ENCODE data around the gene FBXW2. TPM values are rescaled to one million over a fixed set of nuclear protein-coding genes. Genes with fewer than 3 reads are reported as not detected.

Gene FBXW2
- total RNA-seq, 2 experiments from 2014 or later, result 70.9 to 83.3 TPM

GRCh38 chr9:120735415-120736126 lies 57.6 kb downstream of the FBXW2 start:
- DNase-seq, result no peak
- CTCF ChIA-PET, result interaction anchor here (1.0 kb wide), 1 partner anchor 21 kb away, joined by 3 read pairs; no protein-coding TSS in a partner anchor
- Mint-ChIP-seq H3K9me3 (no peaks in the 10 kb centered on the region), H3K4me3 (no peak overlapping the region), H3K27me3 (no peaks in the 10 kb centered on the region), H3K4me1 (peaks cover 3% of the 10 kb centered on the region), H3K27ac (no peak overlapping the region), H3K36me3 (ENCODE audit: low read depth) (no peaks in the 10 kb centered on the region)
- POLR2A ChIA-PET, result no interaction called here

- CTCF ChIA-PET, result interaction anchor here (1.0 kb wide), 1 partner anchor 20 kb away, joined by 3 read pairs; no protein-coding TSS in a partner anchor
- no peak for DNase-seq
- POLR2A ChIA-PET, result no interaction called here
- no peak overlapping the region for H3K4me3 Mint-ChIP-seq
- no peak overlapping the region for H3K27ac Mint-ChIP-seq
- peaks cover 3% of the 10 kb centered on the region for H3K4me1 Mint-ChIP-seq
- H3K27me3 Mint-ChIP-seq, result no peaks in the 10 kb centered on the region
- no peaks in the 10 kb centered on the region for H3K36me3 Mint-ChIP-seq (ENCODE audit: low read depth)
- no peaks in the 10 kb centered on the region for H3K9me3 Mint-ChIP-seq
Observed at GRCh38 chr9:120734607-120735410, 58.4 kb downstream of the FBXW2 start.

GRCh38 chr9:120733190-120733589 lies 60.0 kb downstream of the FBXW2 start:
- Mint-ChIP-seq H3K27me3 (no peaks in the 10 kb centered on the region), H3K4me1 (peaks cover 6% of the 10 kb centered on the region), H3K36me3 (ENCODE audit: low read depth) (no peaks in the 10 kb centered on the region), H3K9me3 (no peaks in the 10 kb centered on the region), H3K27ac (no peak overlapping the region), H3K4me3 (no peak overlapping the region)
- POLR2A ChIA-PET, result no interaction called here
- no peak for DNase-seq
- CTCF ChIA-PET, result interaction anchor here (0.6 kb wide), 1 partner anchor 10 kb away, joined by 4 read pairs; no protein-coding TSS in a partner anchor

- Mint-ChIP-seq H3K36me3 (ENCODE audit: low read depth) (no peaks in the 10 kb centered on the region), H3K4me1 (peaks cover 20% of the 10 kb centered on the region), H3K27me3 (no peaks in the 10 kb centered on the region), H3K9me3 (no peaks in the 10 kb centered on the region), H3K27ac (no peak overlapping the region), H3K4me3 (no peak overlapping the region)
- DNase-seq, result no peak
- POLR2A ChIA-PET, result no interaction called here
- CTCF ChIA-PET, result interaction anchor here (1.9 to 3.0 kb wide), 2 partner anchors 16 to 18 kb away, joined by 4 to 12 read pairs; partner anchors contain the start of gene MEGF9
Observed at GRCh38 chr9:120730654-120731514, 62.3 kb downstream of the FBXW2 start.

GRCh38 chr9:120729791-120730241 lies 63.4 kb downstream of the FBXW2 start:
- H3K27ac Mint-ChIP-seq, result no peak overlapping the region
- CTCF ChIA-PET, result interaction anchor here (1.9 to 3.0 kb wide), 2 partner anchors 15 to 17 kb away, joined by 4 to 12 read pairs; partner anchors contain the start of gene MEGF9
- no peaks in the 10 kb centered on the region for H3K27me3 Mint-ChIP-seq
- H3K4me1 Mint-ChIP-seq, result peaks cover 21% of the 10 kb centered on the region
- POLR2A ChIA-PET, result no interaction called here
- H3K9me3 Mint-ChIP-seq, result no peaks in the 10 kb centered on the region
- H3K4me3 Mint-ChIP-seq, result no peak overlapping the region
- H3K36me3 Mint-ChIP-seq (ENCODE audit: low read depth), result no peaks in the 10 kb centered on the region
- no peak for DNase-seq

- H3K27ac Mint-ChIP-seq, result peak overlapping the region; percentile 33
- no peaks in the 10 kb centered on the region for H3K36me3 Mint-ChIP-seq (ENCODE audit: low read depth)
- POLR2A ChIA-PET, result no interaction called here
- H3K4me1 Mint-ChIP-seq, result peaks cover 18% of the 10 kb centered on the region
- no peaks in the 10 kb centered on the region for H3K9me3 Mint-ChIP-seq
- DNase-seq, result no peak
- CTCF ChIA-PET, result interaction anchor here (1.0 kb wide), 1 partner anchor 9 kb away, joined by 4 read pairs; no protein-coding TSS in a partner anchor
- no peak overlapping the region for H3K4me3 Mint-ChIP-seq
- H3K27me3 Mint-ChIP-seq, result no peaks in the 10 kb centered on the region
Observed at GRCh38 chr9:120726484-120726883, 66.7 kb downstream of the FBXW2 start.

- Mint-ChIP-seq H3K9me3 (no peaks in the 10 kb centered on the region), H3K27ac (no peak overlapping the region), H3K4me3 (no peak overlapping the region), H3K4me1 (peaks cover 18% of the 10 kb centered on the region), H3K36me3 (ENCODE audit: low read depth) (no peaks in the 10 kb centered on the region), H3K27me3 (no peaks in the 10 kb centered on the region)
- ChIA-PET CTCF (no interaction called here), POLR2A (no interaction called here)
- no peak for DNase-seq
Observed at GRCh38 chr9:120725907-120726306, 67.3 kb downstream of the FBXW2 start.

- DNase-seq, result no peak
- Mint-ChIP-seq H3K27ac (no peak overlapping the region), H3K27me3 (no peaks in the 10 kb centered on the region), H3K36me3 (ENCODE audit: low read depth) (no peaks in the 10 kb centered on the region), H3K4me1 (peaks cover 18% of the 10 kb centered on the region), H3K9me3 (no peaks in the 10 kb centered on the region), H3K4me3 (no peak overlapping the region)
- ChIA-PET CTCF (no interaction called here), POLR2A (interaction anchor here (0.5 kb wide), 1 partner anchor 52 kb away, joined by 3 read pairs; no protein-coding TSS in a partner anchor)
Observed at GRCh38 chr9:120724757-120725400, 68.3 kb downstream of the FBXW2 start.

- Mint-ChIP-seq H3K9me3 (no peaks in the 10 kb centered on the region), H3K36me3 (ENCODE audit: low read depth) (no peaks in the 10 kb centered on the region), H3K4me3 (no peak overlapping the region), H3K4me1 (peaks cover 14% of the 10 kb centered on the region), H3K27me3 (no peaks in the 10 kb centered on the region), H3K27ac (no peak overlapping the region)
- ChIA-PET CTCF (interaction anchor here (1.7 kb wide), 1 partner anchor 9 kb away, joined by 5 read pairs; the partner anchor contains the start of gene MEGF9), POLR2A (no interaction called here)
- no peak for DNase-seq
Observed at GRCh38 chr9:120723565-120723964, 69.7 kb downstream of the FBXW2 start.

- DNase-seq, result no peak
- Mint-ChIP-seq H3K9me3 (no peaks in the 10 kb centered on the region), H3K4me3 (no peak overlapping the region), H3K4me1 (peaks cover 4% of the 10 kb centered on the region), H3K36me3 (ENCODE audit: low read depth) (no peaks in the 10 kb centered on the region), H3K27me3 (no peaks in the 10 kb centered on the region), H3K27ac (no peak overlapping the region)
- POLR2A ChIA-PET, result no interaction called here
- CTCF ChIA-PET, result interaction anchor here (0.7 kb wide), 1 partner anchor 201 kb away, joined by 3 read pairs; no protein-coding TSS in a partner anchor
Observed at GRCh38 chr9:120720404-120720803, 72.8 kb downstream of the FBXW2 start.

- no peak for DNase-seq
- Mint-ChIP-seq H3K27me3 (no peaks in the 10 kb centered on the region), H3K4me3 (no peak overlapping the region), H3K36me3 (ENCODE audit: low read depth) (no peaks in the 10 kb centered on the region), H3K27ac (no peak overlapping the region), H3K9me3 (no peaks in the 10 kb centered on the region), H3K4me1 (peaks cover 8% of the 10 kb centered on the region)
- ChIA-PET POLR2A (no interaction called here), CTCF (interaction anchor here (1.1 to 1.6 kb wide), 2 partner anchors 10 to 75 kb away, joined by 3 to 6 read pairs; partner anchors contain the start of gene FBXW2)
Observed at GRCh38 chr9:120718316-120718715, 74.9 kb downstream of the FBXW2 start.

- no peaks in the 10 kb centered on the region for H3K27me3 Mint-ChIP-seq
- no peak overlapping the region for H3K27ac Mint-ChIP-seq
- H3K9me3 Mint-ChIP-seq, result no peaks in the 10 kb centered on the region
- no peak for DNase-seq
- no peak overlapping the region for H3K4me3 Mint-ChIP-seq
- H3K4me1 Mint-ChIP-seq, result peaks cover 19% of the 10 kb centered on the region
- no peaks in the 10 kb centered on the region for H3K36me3 Mint-ChIP-seq (ENCODE audit: low read depth)
- ChIA-PET POLR2A (interaction anchor here (0.6 kb wide), 1 partner anchor 100 kb away, joined by 3 read pairs; no protein-coding TSS in a partner anchor), CTCF (interaction anchor here (0.6 to 1.6 kb wide), 5 partner anchors 9 to 128 kb away, joined by 3 to 6 read pairs (median 4); partner anchors contain the start of gene FBXW2)
Observed at GRCh38 chr9:120717176-120717575, 76.0 kb downstream of the FBXW2 start.

Data from activated CD4-positive, alpha-beta T cell treated with anti-CD3 and anti-CD28 coated beads, Interleukin-2, amount 10 ng/mL, durations not matched to agents 7 days and 5 days (primary cell).